Ovary (tissue), 3 donors: ENCODE measurements around the gene LVRN.

Source experiments
- CTCF ChIP-seq, 3 donors: fragments of 450-650 bp in 2 of 3; fragments of 200-600 bp in 1 of 3; IDR thresholded peaks; one replicate each; pipeline versions ENCODE4 v1.5.1 to v1.8.0; 2016 to 2022; ENCODE audit warnings: antibody characterized with exemption in 3 of 3, mild to moderate bottlenecking in 1 of 3
- EP300 ChIP-seq: sonication (generic); formaldehyde crosslinking; IDR thresholded peaks from one replicate; pipeline ENCODE4 v1.6.1; 2017; ENCODE audit warnings: antibody characterized with exemption
- donor health status: DM: no; HTN: no; CAD: no.

- TF ChIP-seq EP300, result no peak
- TF ChIP-seq CTCF (IDR thresholded peaks at IDR 0.05), result no peak
Observed at GRCh38 chr5:115930630-115931337, 31.5 kb upstream of the LVRN start.
